ENCODE measurements around the gene SF3B4.

The SF3B4 gene

DNA sequence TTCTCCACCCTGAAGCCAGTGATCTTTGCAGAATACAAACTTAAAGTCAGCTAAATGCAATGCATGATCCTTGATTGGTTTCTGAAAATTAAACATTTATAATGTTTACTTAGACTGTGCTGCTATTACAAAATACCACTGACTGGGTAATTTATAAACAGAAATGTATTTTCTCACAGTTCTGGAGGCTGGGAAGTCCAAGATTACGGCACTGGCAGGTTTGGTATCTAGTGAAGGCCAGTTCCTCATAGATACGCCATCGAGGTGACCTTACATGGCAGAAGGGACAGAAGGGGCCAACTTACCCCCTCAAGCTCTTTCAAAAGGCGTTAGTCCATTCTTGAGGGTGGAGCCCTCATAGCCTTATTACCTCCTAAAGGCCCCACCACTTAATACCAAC lies 31.0 kb downstream of the SF3B4 start:
- TF ChIP-seq, protein P1, sequence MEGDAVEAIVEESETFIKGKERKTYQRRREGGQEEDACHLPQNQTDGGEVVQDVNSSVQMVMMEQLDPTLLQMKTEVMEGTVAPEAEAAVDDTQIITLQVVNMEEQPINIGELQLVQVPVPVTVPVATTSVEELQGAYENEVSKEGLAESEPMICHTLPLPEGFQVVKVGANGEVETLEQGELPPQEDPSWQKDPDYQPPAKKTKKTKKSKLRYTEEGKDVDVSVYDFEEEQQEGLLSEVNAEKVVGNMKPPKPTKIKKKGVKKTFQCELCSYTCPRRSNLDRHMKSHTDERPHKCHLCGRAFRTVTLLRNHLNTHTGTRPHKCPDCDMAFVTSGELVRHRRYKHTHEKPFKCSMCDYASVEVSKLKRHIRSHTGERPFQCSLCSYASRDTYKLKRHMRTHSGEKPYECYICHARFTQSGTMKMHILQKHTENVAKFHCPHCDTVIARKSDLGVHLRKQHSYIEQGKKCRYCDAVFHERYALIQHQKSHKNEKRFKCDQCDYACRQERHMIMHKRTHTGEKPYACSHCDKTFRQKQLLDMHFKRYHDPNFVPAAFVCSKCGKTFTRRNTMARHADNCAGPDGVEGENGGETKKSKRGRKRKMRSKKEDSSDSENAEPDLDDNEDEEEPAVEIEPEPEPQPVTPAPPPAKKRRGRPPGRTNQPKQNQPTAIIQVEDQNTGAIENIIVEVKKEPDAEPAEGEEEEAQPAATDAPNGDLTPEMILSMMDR (IDR thresholded peaks at IDR 0.05; ENCODE audit: borderline replicate concordance, extremely low read depth, low read length, poor library complexity, severe bottlenecking): no peak
- TF ChIP-seq EZH2 (IDR thresholded peaks at IDR 0.05; ENCODE audit: borderline replicate concordance, low read depth, low read length, severe bottlenecking): no peak
- no peaks in the 10 kb centered on the region for H4K20me1 ChIP-seq (ENCODE audit: insufficient read depth, low read length)
- H3K9me3 ChIP-seq (ENCODE audit: insufficient read depth, low read length, severe bottlenecking): no peaks in the 10 kb centered on the region
- H3K9ac ChIP-seq (ENCODE audit: low read depth, low read length): no peak overlapping the region
- H3K36me3 ChIP-seq (ENCODE audit: insufficient read depth, low read length): peaks cover 4% of the 10 kb centered on the region; the same call in 1 of the 2 replicates
- H3K4me1 ChIP-seq (ENCODE audit: insufficient read depth, low read length): peaks cover 23% of the 10 kb centered on the region
- no peak overlapping the region for H3K4me3 ChIP-seq (ENCODE audit: low read depth in 1 of 2, low read length in 2 of 2)
- peaks cover 12% of the 10 kb centered on the region for H3K79me2 ChIP-seq (ENCODE audit: insufficient read depth, low read length)
- no peak overlapping the region for H2AFZ ChIP-seq (ENCODE audit: low read depth, low read length)
- H3K27ac ChIP-seq (ENCODE audit: low read length): no peak overlapping the region
- H3K27me3 ChIP-seq (ENCODE audit: insufficient read depth, low read length, poor library complexity): no peaks in the 10 kb centered on the region
- DNase-seq (no peak), ATAC-seq (ENCODE audit: insufficient read depth, low read depth) (no peak)
- H3K4me2 ChIP-seq (ENCODE audit: insufficient read depth, low read length): no peak overlapping the region

DNA sequence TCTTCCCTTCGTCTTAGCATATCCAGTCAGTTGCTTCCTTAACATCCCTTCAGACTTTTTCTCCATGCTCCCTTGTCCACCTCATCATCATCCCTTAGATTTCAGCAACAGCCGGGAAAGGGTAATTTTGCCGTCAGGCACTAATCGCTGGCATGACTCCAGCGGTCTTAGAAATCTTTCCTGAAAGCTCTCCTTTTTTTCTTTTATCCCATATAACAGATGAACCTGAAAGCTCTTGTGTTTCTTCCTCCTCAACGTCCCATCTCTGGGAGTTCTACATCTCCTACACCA lies 38.7 kb downstream of the SF3B4 start:
- Histone ChIP-seq H3K4me2 (ENCODE audit: insufficient read depth, low read length) (no peak overlapping the region), H3K79me2 (ENCODE audit: insufficient read depth, low read length) (no peaks in the 10 kb centered on the region), H3K9me3 (ENCODE audit: insufficient read depth, low read length, severe bottlenecking) (no peaks in the 10 kb centered on the region), H3K9ac (ENCODE audit: low read depth, low read length) (no peak overlapping the region), H3K4me3 (ENCODE audit: low read depth in 1 of 2, low read length in 2 of 2) (no peak overlapping the region), H3K36me3 (ENCODE audit: insufficient read depth, low read length) (no peaks in the 10 kb centered on the region), H3K4me1 (ENCODE audit: insufficient read depth, low read length) (no peaks in the 10 kb centered on the region), H3K27ac (ENCODE audit: low read length) (no peak overlapping the region), H3K27me3 (ENCODE audit: insufficient read depth, low read length, poor library complexity) (no peaks in the 10 kb centered on the region), H2AFZ (ENCODE audit: low read depth, low read length) (no peak overlapping the region), H4K20me1 (ENCODE audit: insufficient read depth, low read length) (no peaks in the 10 kb centered on the region)
- DNase-seq: no peak
- no peak for ATAC-seq (ENCODE audit: insufficient read depth, low read depth)
- TF ChIP-seq EZH2 (IDR thresholded peaks at IDR 0.05; ENCODE audit: borderline replicate concordance, low read depth, low read length, severe bottlenecking): no peak
- TF ChIP-seq, protein P1 (IDR thresholded peaks at IDR 0.05; ENCODE audit: borderline replicate concordance, extremely low read depth, low read length, poor library complexity, severe bottlenecking): no peak

DNA sequence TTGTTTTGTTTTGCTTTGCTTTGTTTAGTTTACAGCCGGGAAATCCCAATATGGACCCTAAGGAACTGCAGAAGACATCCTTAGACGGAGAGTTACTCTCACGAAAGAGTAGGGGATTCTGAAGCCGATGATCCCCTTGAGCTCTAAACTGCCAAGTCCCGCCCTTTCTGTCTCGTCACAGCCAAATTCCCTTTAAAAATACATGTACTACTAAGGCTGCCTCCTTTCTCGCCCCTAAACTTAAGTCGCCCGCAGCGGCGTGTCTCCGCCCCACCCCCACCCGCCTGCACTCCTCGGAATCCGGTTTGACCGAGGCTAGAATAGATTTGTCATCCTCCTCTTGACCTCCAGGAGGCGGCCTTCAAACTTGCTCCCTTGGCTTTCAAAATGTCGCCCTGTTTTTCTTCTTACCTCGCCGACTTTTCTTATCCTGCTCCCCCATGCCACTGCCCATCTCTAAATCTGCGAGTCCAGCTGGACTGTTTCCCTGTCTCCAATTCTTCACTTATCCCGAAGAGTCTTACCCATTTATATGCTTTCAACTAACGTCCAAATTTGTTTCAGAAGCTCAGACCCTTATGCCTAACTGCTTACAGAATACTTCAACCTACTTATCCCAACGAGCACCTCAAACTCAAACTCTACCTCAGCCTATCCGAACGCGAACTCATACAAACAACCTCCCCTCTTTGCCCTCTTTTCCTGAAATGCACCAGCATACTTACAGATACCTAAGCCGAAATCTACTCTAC lies 39.2 kb downstream of the SF3B4 start:
- no peak for ATAC-seq (ENCODE audit: insufficient read depth, low read depth)
- Histone ChIP-seq H3K4me3 (ENCODE audit: low read depth in 1 of 2, low read length in 2 of 2) (no peak overlapping the region), H2AFZ (ENCODE audit: low read depth, low read length) (no peak overlapping the region), H3K36me3 (ENCODE audit: insufficient read depth, low read length) (no peaks in the 10 kb centered on the region), H3K27ac (ENCODE audit: low read length) (no peak overlapping the region), H3K4me2 (ENCODE audit: insufficient read depth, low read length) (no peak overlapping the region), H3K9ac (ENCODE audit: low read depth, low read length) (no peak overlapping the region), H3K9me3 (ENCODE audit: insufficient read depth, low read length, severe bottlenecking) (no peaks in the 10 kb centered on the region), H3K4me1 (ENCODE audit: insufficient read depth, low read length) (no peaks in the 10 kb centered on the region), H4K20me1 (ENCODE audit: insufficient read depth, low read length) (no peaks in the 10 kb centered on the region), H3K27me3 (ENCODE audit: insufficient read depth, low read length, poor library complexity) (no peaks in the 10 kb centered on the region), H3K79me2 (ENCODE audit: insufficient read depth, low read length) (no peaks in the 10 kb centered on the region)
- no peak for DNase-seq
- no peak for TF ChIP-seq EZH2 (IDR thresholded peaks at IDR 0.05; ENCODE audit: borderline replicate concordance, low read depth, low read length, severe bottlenecking)
- TF ChIP-seq, protein P1 (IDR thresholded peaks at IDR 0.05; ENCODE audit: borderline replicate concordance, extremely low read depth, low read length, poor library complexity, severe bottlenecking): no peak

Measured in DND-41 (cell line).